DND-41 (cell line): Measurements from ENCODE around the gene MACROD2.

Experiments
- ATAC-seq: fragments of 200-7000 bp; cut with Tn5 transposase; 3 replicates; pipeline ENCODE4 v1.9.1; 2021; ENCODE audit warnings: low read depth; ENCODE audit not compliant: insufficient read depth
- DNase-seq: peaks from one replicate; pipeline ENCODE4 v3.0.0-alpha.2; 2020
- H2AFZ ChIP-seq: 2 replicates; pipeline ENCODE4 v1.6.0; 2012; ENCODE audit warnings: low read depth, low read length
- H3K27ac ChIP-seq: 2 replicates; pipeline ENCODE4 v1.5.1; 2012; ENCODE audit warnings: low read length, inconsistent platforms
- H3K27me3 ChIP-seq: fragments of 200-600 bp; sonication (generic); 2 replicates; pipeline ENCODE4 v1.6.0; 2012; ENCODE audit warnings: low read length, mild to moderate bottlenecking, inconsistent platforms; ENCODE audit not compliant: insufficient read depth, poor library complexity
- H3K36me3 ChIP-seq: 2 replicates; pipeline ENCODE4 v1.5.1; 2012; ENCODE audit warnings: low read length, inconsistent platforms; ENCODE audit not compliant: insufficient read depth
- H3K4me1 ChIP-seq: 2 replicates; pipeline ENCODE4 v1.5.1; 2012; ENCODE audit warnings: mild to moderate bottlenecking, low read length; ENCODE audit not compliant: insufficient read depth
- H3K4me2 ChIP-seq: 2 replicates; pipeline ENCODE4 v1.6.0; 2012; ENCODE audit warnings: mild to moderate bottlenecking, moderate library complexity, low read length, inconsistent platforms; ENCODE audit not compliant: insufficient read depth
- H3K4me3 ChIP-seq, 2 experiments: fragments of 200-600 bp in 1 of 2; shearing (Covaris generic) in 1 of 2; 2 replicates each; pipeline ENCODE4 v1.5.1; 2012 to 2016; ENCODE audit warnings: inconsistent platforms in 2 of 2, low read length in 2 of 2, mild to moderate bottlenecking in 2 of 2, low read depth in 1 of 2, moderate library complexity in 1 of 2
- H3K79me2 ChIP-seq: 2 replicates; pipeline ENCODE4 v1.6.0; 2012; ENCODE audit warnings: low read length, inconsistent platforms; ENCODE audit not compliant: insufficient read depth
- H3K9ac ChIP-seq: 2 replicates; pipeline ENCODE4 v1.6.0; 2012; ENCODE audit warnings: low read depth, mild to moderate bottlenecking, inconsistent platforms, low read length, moderate library complexity
- H3K9me3 ChIP-seq: 2 replicates; pipeline ENCODE4 v1.5.1; 2012; ENCODE audit warnings: low read length, moderate library complexity, mild to moderate bottlenecking, inconsistent platforms; ENCODE audit not compliant: insufficient read depth, severe bottlenecking
- H4K20me1 ChIP-seq: 2 replicates; pipeline ENCODE4 v1.6.0; 2012; ENCODE audit warnings: low read length; ENCODE audit not compliant: insufficient read depth
- CTCF ChIP-seq: IDR thresholded peaks from 2 replicates; pipeline ENCODE4 v1.5.1; 2012; ENCODE audit warnings: borderline replicate concordance, low read length, moderate library complexity, mild to moderate bottlenecking; ENCODE audit not compliant: poor library complexity, severe bottlenecking; ENCODE audit errors: extremely low read depth
- EZH2 ChIP-seq: IDR thresholded peaks from 3 replicates; pipeline ENCODE4 v1.6.1; 2012; ENCODE audit warnings: borderline replicate concordance, low read depth, mild to moderate bottlenecking, moderate library complexity, low read length, inconsistent platforms; ENCODE audit not compliant: severe bottlenecking

MACROD2 gene

DNA sequence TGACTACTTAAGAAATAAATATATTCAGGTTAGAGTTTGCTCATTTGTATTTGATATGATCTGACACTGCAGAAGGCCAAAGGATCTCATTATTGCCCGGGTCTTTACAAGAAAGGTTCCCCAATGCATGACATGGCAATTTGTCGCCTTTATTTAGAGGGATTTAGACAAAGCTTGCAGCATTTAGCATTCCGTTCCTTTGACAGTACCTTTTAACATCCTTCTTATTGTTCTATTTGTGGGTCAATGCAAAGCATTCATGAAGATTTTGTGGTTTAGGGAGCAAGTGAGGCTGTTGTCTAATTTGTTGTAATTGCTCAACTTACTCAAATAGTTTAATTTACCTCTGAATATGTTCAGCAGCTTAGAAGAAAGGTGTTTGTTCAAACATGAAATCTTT, 572.9 kb downstream of the MACROD2 start:
- Histone ChIP-seq H3K4me1 (no peaks in the 10 kb centered on the region), H4K20me1 (no peaks in the 10 kb centered on the region), H3K27me3 (peaks cover 3% of the 10 kb centered on the region), H3K4me3 (no peak overlapping the region), H3K9me3 (no peaks in the 10 kb centered on the region), H3K79me2 (no peaks in the 10 kb centered on the region), H3K36me3 (no peaks in the 10 kb centered on the region), H3K4me2 (no peak overlapping the region), H3K9ac (no peak overlapping the region), H3K27ac (no peak overlapping the region), H2AFZ (no peak overlapping the region)
- TF ChIP-seq CTCF (no peak), EZH2 (no peak)
- DNase-seq (no peak), ATAC-seq (no peak)

DNA sequence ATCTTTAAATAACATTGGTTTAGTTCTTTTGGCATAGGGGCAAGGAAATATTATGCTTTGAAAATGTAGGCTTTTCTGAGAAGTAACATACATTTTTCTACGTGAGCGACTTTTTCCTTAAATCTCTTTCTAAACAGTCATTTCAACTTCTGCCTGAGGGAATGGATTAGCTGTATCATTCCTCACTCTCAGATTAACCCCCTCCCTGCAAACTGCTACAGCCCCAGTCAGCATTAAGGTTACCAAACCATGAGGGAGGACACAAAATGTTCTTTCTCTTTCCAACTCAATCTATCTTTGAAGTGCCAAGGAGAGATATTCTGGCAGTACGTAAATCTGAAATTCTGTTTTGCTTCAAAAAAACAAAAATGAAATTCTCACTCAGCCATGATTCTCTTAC, 573.4 kb downstream of the MACROD2 start:
- Histone ChIP-seq H3K27ac (no peak overlapping the region), H3K4me3 (no peak overlapping the region), H3K9me3 (no peaks in the 10 kb centered on the region), H3K36me3 (no peaks in the 10 kb centered on the region), H2AFZ (no peak overlapping the region), H3K9ac (no peak overlapping the region), H3K4me2 (no peak overlapping the region), H3K79me2 (no peaks in the 10 kb centered on the region), H3K27me3 (peaks cover 3% of the 10 kb centered on the region), H4K20me1 (no peaks in the 10 kb centered on the region), H3K4me1 (no peaks in the 10 kb centered on the region)
- no peak for DNase-seq
- TF ChIP-seq CTCF (no peak), EZH2 (no peak)
- ATAC-seq: no peak

- Histone ChIP-seq H3K4me2 (no peak overlapping the region), H3K4me3 (no peak overlapping the region), H3K27me3 (peaks cover 3% of the 10 kb centered on the region), H3K79me2 (no peaks in the 10 kb centered on the region), H4K20me1 (no peaks in the 10 kb centered on the region), H3K27ac (no peak overlapping the region), H3K4me1 (no peaks in the 10 kb centered on the region), H3K36me3 (no peaks in the 10 kb centered on the region), H3K9ac (no peak overlapping the region), H2AFZ (no peak overlapping the region), H3K9me3 (no peaks in the 10 kb centered on the region)
- no peak for ATAC-seq
- no peak for TF ChIP-seq EZH2
- no peak for TF ChIP-seq CTCF
- DNase-seq: no peak
Measured at GRCh38 chr20:14569641-14570040, 574.3 kb downstream of the MACROD2 start.

GRCh38 chr20:14570811-14571210, 575.5 kb downstream of the MACROD2 start:
- Histone ChIP-seq H4K20me1 (no peaks in the 10 kb centered on the region), H3K79me2 (no peaks in the 10 kb centered on the region), H3K4me2 (no peak overlapping the region), H3K27me3 (peaks cover 3% of the 10 kb centered on the region), H2AFZ (no peak overlapping the region), H3K4me3 (no peak overlapping the region), H3K4me1 (no peaks in the 10 kb centered on the region), H3K27ac (no peak overlapping the region), H3K9me3 (no peaks in the 10 kb centered on the region), H3K36me3 (no peaks in the 10 kb centered on the region), H3K9ac (no peak overlapping the region)
- ATAC-seq: no peak
- no peak for TF ChIP-seq CTCF
- no peak for TF ChIP-seq EZH2
- no peak for DNase-seq
